ENCODE results near the gene ELOVL7. TPM values are rescaled to one million over a fixed set of nuclear protein-coding genes. Genes with fewer than 3 reads are reported as not detected.
A peak's percentile ranks its signal among the peaks of the same experiment; 100 is the strongest.
"Not testable (repeated sequence)": the region's sequence is repeated elsewhere in the genome, so short reads cannot be mapped to it uniquely, and the experiment has no call there.

The ELOVL7 gene
- total RNA-seq, 1 donor from 2014 or later, result 14.5 TPM

DNA sequence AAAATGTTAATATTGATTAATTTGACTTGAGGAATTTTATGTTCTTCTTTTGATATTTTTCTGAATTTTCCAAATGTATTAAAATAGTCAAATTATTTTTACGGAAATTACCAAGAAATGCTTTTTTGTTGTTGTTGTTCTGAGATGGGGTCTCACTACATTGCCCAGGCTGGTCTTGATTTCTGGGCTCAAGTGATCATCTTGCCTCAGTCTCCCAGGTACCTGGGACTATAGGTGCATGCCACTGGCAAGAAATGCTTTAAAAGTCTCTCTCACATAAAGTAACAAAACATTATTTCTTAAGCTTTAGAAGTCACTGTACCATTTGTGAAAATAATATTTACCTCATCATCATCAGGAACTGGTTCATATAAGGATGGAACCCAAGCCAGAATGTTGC is 43.0 kb upstream of the ELOVL7 start:
- no peak overlapping the region for H3K27ac Mint-ChIP-seq
- H3K9me3 Mint-ChIP-seq (ENCODE audit: low read depth), result peaks cover 4% of the 10 kb centered on the region
- TF ChIP-seq, protein P1, sequence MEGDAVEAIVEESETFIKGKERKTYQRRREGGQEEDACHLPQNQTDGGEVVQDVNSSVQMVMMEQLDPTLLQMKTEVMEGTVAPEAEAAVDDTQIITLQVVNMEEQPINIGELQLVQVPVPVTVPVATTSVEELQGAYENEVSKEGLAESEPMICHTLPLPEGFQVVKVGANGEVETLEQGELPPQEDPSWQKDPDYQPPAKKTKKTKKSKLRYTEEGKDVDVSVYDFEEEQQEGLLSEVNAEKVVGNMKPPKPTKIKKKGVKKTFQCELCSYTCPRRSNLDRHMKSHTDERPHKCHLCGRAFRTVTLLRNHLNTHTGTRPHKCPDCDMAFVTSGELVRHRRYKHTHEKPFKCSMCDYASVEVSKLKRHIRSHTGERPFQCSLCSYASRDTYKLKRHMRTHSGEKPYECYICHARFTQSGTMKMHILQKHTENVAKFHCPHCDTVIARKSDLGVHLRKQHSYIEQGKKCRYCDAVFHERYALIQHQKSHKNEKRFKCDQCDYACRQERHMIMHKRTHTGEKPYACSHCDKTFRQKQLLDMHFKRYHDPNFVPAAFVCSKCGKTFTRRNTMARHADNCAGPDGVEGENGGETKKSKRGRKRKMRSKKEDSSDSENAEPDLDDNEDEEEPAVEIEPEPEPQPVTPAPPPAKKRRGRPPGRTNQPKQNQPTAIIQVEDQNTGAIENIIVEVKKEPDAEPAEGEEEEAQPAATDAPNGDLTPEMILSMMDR (IDR thresholded peaks at IDR 0.05; ENCODE audit: unreplicated experiment), result no peak
- no peak for DNase-seq (ENCODE audit: low spot score, unreplicated experiment)
- H3K4me3 Mint-ChIP-seq (ENCODE audit: low read depth), result no peak overlapping the region
- peaks cover 29% of the 10 kb centered on the region for H3K36me3 Mint-ChIP-seq (ENCODE audit: insufficient read depth)
- peaks cover 1% of the 10 kb centered on the region for H3K4me1 Mint-ChIP-seq (ENCODE audit: low read depth)
- no peaks in the 10 kb centered on the region for H3K27me3 Mint-ChIP-seq

DNA sequence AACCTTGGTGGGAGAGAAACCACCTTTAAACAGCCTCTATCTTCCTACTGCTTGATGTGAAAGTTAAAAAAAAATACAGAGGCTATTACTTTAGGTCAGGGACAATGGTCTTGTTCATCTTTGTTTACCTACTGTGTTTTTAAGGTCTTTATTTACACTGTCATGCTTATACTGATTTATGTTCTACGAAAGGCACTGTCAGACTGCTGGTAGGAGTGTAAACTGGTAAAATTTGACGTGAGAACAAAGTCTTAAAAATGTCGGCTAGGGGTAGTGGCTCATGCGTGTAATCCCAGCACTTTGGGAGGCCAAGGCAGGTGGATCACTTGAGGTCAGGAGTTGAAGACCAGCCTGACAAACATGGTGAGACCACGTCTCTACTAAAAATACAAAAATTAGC is 42.1 kb upstream of the ELOVL7 start:
- Mint-ChIP-seq H3K27ac (no peak overlapping the region), H3K36me3 (ENCODE audit: insufficient read depth) (peaks cover 34% of the 10 kb centered on the region), H3K4me3 (ENCODE audit: low read depth) (no peak overlapping the region), H3K4me1 (ENCODE audit: low read depth) (peaks cover 1% of the 10 kb centered on the region), H3K9me3 (ENCODE audit: low read depth) (peaks cover 4% of the 10 kb centered on the region), H3K27me3 (no peaks in the 10 kb centered on the region)
- TF ChIP-seq, protein P1 (IDR thresholded peaks at IDR 0.05; ENCODE audit: unreplicated experiment), result no peak
- no peak for DNase-seq (ENCODE audit: low spot score, unreplicated experiment)

DNA sequence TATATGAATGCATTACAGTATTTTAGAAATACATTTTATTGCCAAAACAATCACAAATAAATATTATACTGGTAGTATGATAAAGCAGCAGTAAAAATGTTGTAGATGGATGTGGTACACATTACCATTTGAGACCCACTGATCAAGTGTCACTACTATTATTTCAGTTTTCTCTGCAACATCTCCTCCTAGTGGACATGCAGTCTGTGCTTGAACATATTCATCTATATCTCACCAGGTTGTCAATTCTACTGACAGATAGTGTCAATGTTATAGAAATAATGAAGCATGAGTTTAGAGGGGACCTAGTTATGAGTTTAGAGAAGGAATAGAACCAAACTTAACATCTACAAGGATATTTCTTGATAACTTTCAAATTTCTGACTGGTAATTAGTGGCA is 39.2 kb upstream of the ELOVL7 start:
- TF ChIP-seq, protein P1 (IDR thresholded peaks at IDR 0.05; ENCODE audit: unreplicated experiment), result peak; percentile 16
- Mint-ChIP-seq H3K4me1 (ENCODE audit: low read depth) (peaks cover 1% of the 10 kb centered on the region), H3K27me3 (no peaks in the 10 kb centered on the region), H3K4me3 (ENCODE audit: low read depth) (no peak overlapping the region), H3K27ac (no peak overlapping the region), H3K36me3 (ENCODE audit: insufficient read depth) (peaks cover 41% of the 10 kb centered on the region), H3K9me3 (ENCODE audit: low read depth) (peaks cover 17% of the 10 kb centered on the region)
- no peak for DNase-seq (ENCODE audit: low spot score, unreplicated experiment)

DNA sequence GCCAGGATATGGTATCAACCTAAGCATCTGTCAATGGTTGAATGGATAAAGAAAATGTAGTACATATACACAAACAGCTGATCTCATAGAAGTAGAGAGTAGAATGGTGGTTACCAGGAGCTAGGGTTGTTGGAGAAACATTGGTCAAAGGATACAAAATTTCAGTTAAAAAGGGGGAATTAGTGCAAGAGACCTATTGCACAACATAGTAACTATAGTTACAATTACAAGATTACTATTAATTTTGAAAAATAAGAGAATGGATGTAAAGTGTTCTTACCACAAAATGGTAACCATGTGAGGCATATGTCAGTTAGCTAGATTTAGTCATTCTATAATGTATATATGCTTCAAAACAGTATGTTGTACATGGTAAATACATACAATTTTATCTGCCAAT is 28.8 kb upstream of the ELOVL7 start:
- no peak overlapping the region for H3K27ac Mint-ChIP-seq
- H3K27me3 Mint-ChIP-seq, result no peaks in the 10 kb centered on the region
- no peak for DNase-seq (ENCODE audit: low spot score, unreplicated experiment)
- peaks cover 14% of the 10 kb centered on the region for H3K9me3 Mint-ChIP-seq (ENCODE audit: low read depth)
- H3K4me3 Mint-ChIP-seq (ENCODE audit: low read depth), result no peak overlapping the region
- TF ChIP-seq, protein P1 (IDR thresholded peaks at IDR 0.05; ENCODE audit: unreplicated experiment), result no peak
- H3K36me3 Mint-ChIP-seq (ENCODE audit: insufficient read depth), result peaks cover 11% of the 10 kb centered on the region
- H3K4me1 Mint-ChIP-seq (ENCODE audit: low read depth), result no peaks in the 10 kb centered on the region

DNA sequence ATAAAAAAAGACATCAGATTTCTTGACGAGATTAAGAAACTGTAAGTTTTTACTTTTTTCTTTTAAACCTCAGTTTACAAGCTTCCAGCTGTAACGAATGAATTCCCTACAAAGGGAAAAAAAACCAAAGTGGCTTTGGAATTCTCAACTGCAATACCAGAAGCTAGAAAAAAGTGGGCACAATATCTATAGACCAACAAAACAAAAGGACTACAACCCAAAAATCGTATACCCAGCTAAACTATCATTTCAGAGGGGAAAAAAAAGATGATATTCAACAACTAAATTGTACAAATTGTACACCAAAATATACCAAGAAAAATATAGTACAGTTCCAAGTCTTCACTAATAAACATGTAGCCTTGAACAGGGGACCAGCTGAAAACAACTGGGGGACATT is 26.8 kb upstream of the ELOVL7 start:
- no peak overlapping the region for H3K27ac Mint-ChIP-seq
- H3K27me3 Mint-ChIP-seq, result no peaks in the 10 kb centered on the region
- TF ChIP-seq, protein P1 (IDR thresholded peaks at IDR 0.05; ENCODE audit: unreplicated experiment), result no peak

DNA sequence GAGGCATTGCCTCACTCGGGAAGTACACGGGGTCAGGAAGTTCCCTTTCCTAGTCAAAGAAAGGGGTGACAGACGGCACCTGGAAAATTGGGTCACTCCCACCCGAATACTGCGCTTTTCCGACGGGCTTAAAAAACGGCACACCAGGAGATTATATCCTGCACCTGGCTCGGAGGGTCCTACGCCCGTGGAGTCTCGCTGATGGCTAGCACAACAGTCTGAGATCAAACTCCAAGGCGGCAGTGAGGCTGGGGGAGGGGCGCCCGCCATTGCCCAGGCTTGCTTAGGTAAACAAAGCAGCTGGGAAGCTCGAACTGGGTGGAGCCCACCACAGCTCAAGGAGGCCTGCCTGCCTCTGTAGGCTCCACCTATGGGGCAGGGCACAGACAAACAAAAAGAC is 16.5 kb upstream of the ELOVL7 start:
- H3K27me3 Mint-ChIP-seq; DNase-seq (ENCODE audit: low spot score, unreplicated experiment); H3K27ac Mint-ChIP-seq; H3K4me3 Mint-ChIP-seq (ENCODE audit: low read depth); H3K36me3 Mint-ChIP-seq (ENCODE audit: insufficient read depth); H3K9me3 Mint-ChIP-seq (ENCODE audit: low read depth); H3K4me1 Mint-ChIP-seq (ENCODE audit: low read depth): not testable (repeated sequence)

More for the DNA sequence above, 26.8 kb upstream of the ELOVL7 start:
- Mint-ChIP-seq H3K9me3 (ENCODE audit: low read depth) (peaks cover 14% of the 10 kb centered on the region), H3K4me1 (ENCODE audit: low read depth) (no peaks in the 10 kb centered on the region), H3K4me3 (ENCODE audit: low read depth) (no peak overlapping the region), H3K36me3 (ENCODE audit: insufficient read depth) (peaks cover 11% of the 10 kb centered on the region)
- no peak for DNase-seq (ENCODE audit: low spot score, unreplicated experiment)
